ENCODE data around the gene TRPC6.
A peak's percentile ranks its signal among the peaks of the same experiment; 100 is the strongest.

Gene TRPC6

DNA sequence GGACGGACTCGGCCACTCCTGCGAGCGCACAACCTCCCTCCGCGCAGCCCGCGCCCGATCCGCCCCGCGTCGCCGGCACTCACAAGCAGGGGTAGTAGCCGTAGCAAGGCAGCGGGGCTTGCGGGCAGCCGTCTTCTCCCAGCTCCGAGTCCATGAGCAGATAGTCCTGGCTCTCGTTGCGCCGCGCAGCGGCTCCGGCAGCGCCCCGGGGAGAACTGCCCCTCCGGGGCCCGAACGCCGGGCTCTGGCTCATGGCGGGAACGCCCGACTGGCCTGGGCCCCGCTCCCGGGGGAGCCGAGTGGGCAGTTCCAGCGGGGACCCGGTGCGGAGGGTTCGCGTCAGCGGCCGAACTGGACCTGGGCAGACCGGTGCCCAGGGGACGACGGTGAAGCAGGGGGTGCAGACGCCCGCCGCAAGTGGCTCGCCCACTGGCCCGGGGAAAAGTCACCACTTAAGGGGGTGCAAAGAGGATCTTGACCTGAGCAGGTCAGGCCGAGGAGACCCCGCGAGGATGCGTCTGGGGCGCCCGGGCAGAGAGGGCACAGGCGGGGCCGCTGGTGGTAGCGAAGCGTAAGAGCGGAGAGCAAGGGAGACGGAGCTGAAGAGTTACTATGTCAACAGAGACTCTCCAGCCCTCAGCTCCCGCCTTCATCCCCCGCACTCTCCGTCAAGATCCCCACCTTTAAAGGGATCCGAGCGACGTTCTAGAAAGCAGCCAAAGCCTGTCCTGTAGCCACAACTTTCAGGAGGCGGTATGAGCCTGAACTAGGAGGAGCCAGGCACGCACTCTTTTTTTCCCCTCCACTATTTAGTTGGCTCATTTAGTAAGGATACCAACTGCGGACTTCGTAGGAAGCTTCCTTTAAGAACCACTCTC lies at the start of gene TRPC6:
Gene TRPC6, minus strand, starts transcription at position 757 of the 878 bp plus-strand sequence. Its CDS starts 504 bp downstream, at position 253.
- Histone ChIP-seq H3K79me2 (ENCODE audit: low read length) (no peaks in the 10 kb centered on the region), H3K4me3 (ENCODE audit: low read length) (no peak within 1 kb of the TSS), H3K27me3 (ENCODE audit: low read depth, low read length) (no peaks in the 10 kb centered on the region), H2AFZ (ENCODE audit: low read depth, low read length) (no peak within 1 kb of the TSS), H3K9me3 (ENCODE audit: insufficient read depth, low read length) (no peaks in the 10 kb centered on the region), H3K4me2 (ENCODE audit: low read length) (no peak within 1 kb of the TSS), H3K9ac (ENCODE audit: low read length) (no peak within 1 kb of the TSS), H3K27ac (ENCODE audit: low read length) (no peak within 1 kb of the TSS), H3K4me1 (ENCODE audit: low read length) (no peaks in the 10 kb centered on the region), H4K20me1 (ENCODE audit: insufficient read depth, low read length) (no peaks in the 10 kb centered on the region), H3K36me3 (replicated peaks; ENCODE audit: low read depth, low read length) (no peaks in the 10 kb centered on the region)
- TF ChIP-seq EZH2phosphoT487 (IDR thresholded peaks at IDR 0.05; ENCODE audit: low read depth): no peak
- TF ChIP-seq, protein P1, sequence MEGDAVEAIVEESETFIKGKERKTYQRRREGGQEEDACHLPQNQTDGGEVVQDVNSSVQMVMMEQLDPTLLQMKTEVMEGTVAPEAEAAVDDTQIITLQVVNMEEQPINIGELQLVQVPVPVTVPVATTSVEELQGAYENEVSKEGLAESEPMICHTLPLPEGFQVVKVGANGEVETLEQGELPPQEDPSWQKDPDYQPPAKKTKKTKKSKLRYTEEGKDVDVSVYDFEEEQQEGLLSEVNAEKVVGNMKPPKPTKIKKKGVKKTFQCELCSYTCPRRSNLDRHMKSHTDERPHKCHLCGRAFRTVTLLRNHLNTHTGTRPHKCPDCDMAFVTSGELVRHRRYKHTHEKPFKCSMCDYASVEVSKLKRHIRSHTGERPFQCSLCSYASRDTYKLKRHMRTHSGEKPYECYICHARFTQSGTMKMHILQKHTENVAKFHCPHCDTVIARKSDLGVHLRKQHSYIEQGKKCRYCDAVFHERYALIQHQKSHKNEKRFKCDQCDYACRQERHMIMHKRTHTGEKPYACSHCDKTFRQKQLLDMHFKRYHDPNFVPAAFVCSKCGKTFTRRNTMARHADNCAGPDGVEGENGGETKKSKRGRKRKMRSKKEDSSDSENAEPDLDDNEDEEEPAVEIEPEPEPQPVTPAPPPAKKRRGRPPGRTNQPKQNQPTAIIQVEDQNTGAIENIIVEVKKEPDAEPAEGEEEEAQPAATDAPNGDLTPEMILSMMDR (IDR thresholded peaks at IDR 0.05; ENCODE audit: low read depth, low read length): no peak

DNA sequence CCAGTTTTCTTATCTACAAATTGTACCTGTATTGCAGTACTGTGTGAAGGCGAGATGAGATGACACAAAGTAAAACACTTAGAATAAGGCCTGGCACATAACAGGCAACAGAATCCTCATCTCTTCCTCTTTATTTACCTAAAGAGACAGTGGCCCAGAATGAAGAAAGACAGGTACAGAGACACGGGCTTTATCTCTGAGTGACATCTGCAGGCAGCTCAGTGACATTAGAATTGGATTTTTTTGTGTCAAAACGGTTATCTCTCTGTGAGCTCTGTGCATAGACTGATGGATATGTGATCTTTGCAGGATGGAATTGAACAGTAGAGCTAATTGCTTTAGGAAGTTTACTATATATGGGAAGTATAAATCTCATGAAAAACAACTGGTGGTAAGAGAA lies 36.2 kb upstream of the TRPC6 start:
- Histone ChIP-seq H3K4me2 (ENCODE audit: low read length) (no peak overlapping the region), H3K9me3 (ENCODE audit: insufficient read depth, low read length) (no peaks in the 10 kb centered on the region), H3K4me1 (ENCODE audit: low read length) (no peaks in the 10 kb centered on the region), H3K79me2 (ENCODE audit: low read length) (no peaks in the 10 kb centered on the region), H3K4me3 (ENCODE audit: low read length) (no peak overlapping the region), H4K20me1 (ENCODE audit: insufficient read depth, low read length) (no peaks in the 10 kb centered on the region), H2AFZ (ENCODE audit: low read depth, low read length) (no peak overlapping the region), H3K27me3 (ENCODE audit: low read depth, low read length) (no peaks in the 10 kb centered on the region), H3K27ac (ENCODE audit: low read length) (no peak overlapping the region), H3K36me3 (replicated peaks; ENCODE audit: low read depth, low read length) (no peaks in the 10 kb centered on the region), H3K9ac (ENCODE audit: low read length) (no peak overlapping the region)
- no peak for TF ChIP-seq EZH2phosphoT487 (IDR thresholded peaks at IDR 0.05; ENCODE audit: low read depth)
- TF ChIP-seq, protein P1 (IDR thresholded peaks at IDR 0.05; ENCODE audit: low read depth, low read length): peak; percentile 34; the same call in 1 of the 2 replicates

DNA sequence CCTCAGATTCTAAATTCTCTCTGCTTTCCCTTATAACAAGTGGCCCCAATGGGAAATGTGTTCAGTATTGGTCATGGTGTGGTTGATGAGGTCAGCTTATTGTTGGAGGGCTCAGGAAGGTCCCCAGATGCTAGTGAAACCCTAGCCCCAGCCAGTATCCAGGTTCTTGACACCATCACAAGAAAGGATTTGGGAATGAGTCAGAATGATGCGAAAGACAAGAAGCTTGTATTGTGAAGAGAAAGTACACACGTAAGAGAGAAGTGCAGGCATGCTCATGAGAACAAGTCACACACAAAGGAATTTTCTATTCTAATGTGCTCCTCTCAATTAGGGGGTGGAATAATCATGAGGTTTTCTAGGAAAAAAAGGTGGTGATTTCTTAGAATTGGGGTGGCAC lies 34.9 kb upstream of the TRPC6 start:
- H3K4me1 ChIP-seq (ENCODE audit: low read length): no peaks in the 10 kb centered on the region
- no peaks in the 10 kb centered on the region for H3K9me3 ChIP-seq (ENCODE audit: insufficient read depth, low read length)
- H4K20me1 ChIP-seq (ENCODE audit: insufficient read depth, low read length): no peaks in the 10 kb centered on the region
- no peaks in the 10 kb centered on the region for H3K36me3 ChIP-seq (replicated peaks; ENCODE audit: low read depth, low read length)
- no peak overlapping the region for H3K4me2 ChIP-seq (ENCODE audit: low read length)
- no peak for TF ChIP-seq EZH2phosphoT487 (IDR thresholded peaks at IDR 0.05; ENCODE audit: low read depth)
- TF ChIP-seq, protein P1 (IDR thresholded peaks at IDR 0.05; ENCODE audit: low read depth, low read length): no peak
- no peak overlapping the region for H3K27ac ChIP-seq (ENCODE audit: low read length)
- no peaks in the 10 kb centered on the region for H3K27me3 ChIP-seq (ENCODE audit: low read depth, low read length)
- no peak overlapping the region for H3K9ac ChIP-seq (ENCODE audit: low read length)
- no peaks in the 10 kb centered on the region for H3K79me2 ChIP-seq (ENCODE audit: low read length)
- H3K4me3 ChIP-seq (ENCODE audit: low read length): no peak overlapping the region
- no peak overlapping the region for H2AFZ ChIP-seq (ENCODE audit: low read depth, low read length)

DNA sequence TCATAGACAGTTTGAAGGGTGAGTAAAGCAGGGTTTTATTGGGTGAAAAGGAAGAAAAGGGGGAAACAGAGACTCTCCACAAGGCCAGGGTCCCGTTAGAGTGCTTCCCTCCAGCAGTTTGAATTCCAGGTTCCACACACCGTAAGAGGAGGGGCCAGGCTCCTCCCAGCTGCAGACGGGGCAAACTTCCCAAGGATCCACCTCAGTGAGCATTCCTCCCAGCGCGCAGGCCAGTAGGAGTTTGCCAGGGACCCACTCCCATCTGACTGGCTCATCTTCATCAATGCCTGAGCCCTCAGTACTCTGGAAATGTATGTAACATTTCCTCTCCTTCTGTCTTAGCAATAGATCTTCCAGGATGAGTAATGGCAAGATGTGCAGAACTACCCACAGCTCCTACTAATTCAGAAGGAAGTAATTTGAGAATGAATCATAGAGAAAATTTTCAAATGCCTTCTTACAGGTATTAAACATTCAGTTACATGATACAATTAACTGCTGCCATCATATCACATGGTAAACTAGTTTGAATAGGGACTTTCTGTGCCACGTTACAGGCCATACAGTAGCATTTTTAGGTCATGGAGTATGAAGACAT lies 34.0 kb upstream of the TRPC6 start:
- Histone ChIP-seq H4K20me1 (ENCODE audit: insufficient read depth, low read length) (no peaks in the 10 kb centered on the region), H3K36me3 (replicated peaks; ENCODE audit: low read depth, low read length) (no peaks in the 10 kb centered on the region), H3K9ac (ENCODE audit: low read length) (no peak overlapping the region), H3K27me3 (ENCODE audit: low read depth, low read length) (no peaks in the 10 kb centered on the region), H2AFZ (ENCODE audit: low read depth, low read length) (no peak overlapping the region), H3K9me3 (ENCODE audit: insufficient read depth, low read length) (no peaks in the 10 kb centered on the region), H3K4me1 (ENCODE audit: low read length) (no peaks in the 10 kb centered on the region), H3K27ac (ENCODE audit: low read length) (no peak overlapping the region), H3K79me2 (ENCODE audit: low read length) (no peaks in the 10 kb centered on the region), H3K4me3 (ENCODE audit: low read length) (no peak overlapping the region), H3K4me2 (ENCODE audit: low read length) (no peak overlapping the region)
- TF ChIP-seq, protein P1 (IDR thresholded peaks at IDR 0.05; ENCODE audit: low read depth, low read length): no peak
- TF ChIP-seq EZH2phosphoT487 (IDR thresholded peaks at IDR 0.05; ENCODE audit: low read depth): no peak
